H1 (cell line): Measurements from ENCODE around the gene MRFAP1L1. TPM values are rescaled to one million over a fixed set of nuclear protein-coding genes. Genes with fewer than 3 reads are reported as not detected.

ENCODE experiments used
- CTCF ChIA-PET: fragments of 300-600 bp; sonication (Branson Sonifier 250); formaldehyde crosslinking; loops from one replicate; lab custom pipeline; 2021; ENCODE audit not compliant: partially characterized antibody; lab: Charles Lee
- POLR2A ChIA-PET: fragments of 300-600 bp; sonication (Branson Sonifier 250); formaldehyde crosslinking; loops from one replicate; lab custom pipeline; 2021; ENCODE audit warnings: inconsistent platforms; ENCODE audit not compliant: partially characterized antibody; lab: Charles Lee
- DNase-seq, 2 experiments: peaks; one replicate each; pipeline versions ENCODE4 v3.0.0 to v3.0.0-alpha.2; 2010 to 2022; ENCODE audit warnings: low spot score in 2 of 2, low read depth in 1 of 2, mixed read lengths in 1 of 2
- FAIRE-seq: peaks from 2 replicates; lab custom pipeline; 2011; peaks lifted over from hg19 to GRCh38; lab: Jason Lieb, UNC
- H2AFZ ChIP-seq: 2 replicates; pipeline ENCODE4 v1.8.1; 2012; ENCODE audit warnings: low read length, inconsistent platforms
- H2AK5ac ChIP-seq: 2 replicates; pipeline ENCODE4 v1.6.1; 2013; ENCODE audit warnings: low read depth, low read length
- H2BK120ac ChIP-seq: replicated peaks from 2 replicates; pipeline ENCODE3; 2013; ENCODE audit warnings: low read depth, low read length, inconsistent platforms
- H2BK12ac ChIP-seq: 2 replicates; pipeline ENCODE4 v1.6.1; 2013; ENCODE audit warnings: low read depth, low read length
- H2BK15ac ChIP-seq: 2 replicates; pipeline ENCODE4 v1.6.1; 2013; ENCODE audit warnings: low read length
- H2BK20ac ChIP-seq: 2 replicates; pipeline ENCODE4 v1.6.1; 2013; ENCODE audit warnings: low read length
- H2BK5ac ChIP-seq: 2 replicates; pipeline ENCODE4 v1.6.1; 2013; ENCODE audit warnings: low read depth, low read length
- H3K14ac ChIP-seq: 2 replicates; pipeline ENCODE4 v1.6.1; 2013; ENCODE audit warnings: inconsistent platforms; ENCODE audit not compliant: insufficient read length
- H3K18ac ChIP-seq: 2 replicates; pipeline ENCODE4 v1.6.1; 2013; ENCODE audit warnings: low read length; ENCODE audit errors: extremely low read depth
- H3K23ac ChIP-seq: 2 replicates; pipeline ENCODE4 v1.6.1; 2013; ENCODE audit warnings: inconsistent platforms; ENCODE audit not compliant: insufficient read length
- H3K23me2 ChIP-seq: 2 replicates; pipeline ENCODE4 v1.6.1; 2013; ENCODE audit warnings: low read depth, low read length
- H3K27ac ChIP-seq: 2 replicates; pipeline ENCODE4 v1.6.1; 2011; ENCODE audit warnings: low read depth, low read length, inconsistent platforms
- H3K27me3 ChIP-seq, 4 experiments: replicated peaks in 1 of 4; 1 replicate in 1 of 4; 2 replicates in 3 of 4; pipeline versions ENCODE4 v1.6.1 to v1.8.1; 2011 to 2013; ENCODE audit warnings: low read length in 3 of 4, mild to moderate bottlenecking in 3 of 4, inconsistent platforms in 2 of 4, mixed read lengths in 2 of 4, moderate library complexity in 1 of 4; ENCODE audit not compliant: control insufficient read depth in 3 of 4, insufficient read depth in 3 of 4; ENCODE audit errors: extremely low read depth in 1 of 4
- H3K36me3 ChIP-seq, 4 experiments: 2 replicates each; pipeline versions ENCODE4 v1.6.1 to v1.8.1; 2011 to 2013; ENCODE audit warnings: mild to moderate bottlenecking in 4 of 4, low read length in 3 of 4, moderate library complexity in 2 of 4, control low read depth in 1 of 4, inconsistent platforms in 1 of 4; ENCODE audit not compliant: insufficient read depth in 4 of 4, control insufficient read depth in 2 of 4
- H3K4ac ChIP-seq: replicated peaks from 2 replicates; pipeline ENCODE3; 2013; ENCODE audit warnings: low read length, low read depth, mixed read lengths, inconsistent platforms; ENCODE audit not compliant: insufficient read length
- H3K4me1 ChIP-seq, 4 experiments: replicated peaks in 1 of 4; 1 replicate in 1 of 4; 2 replicates in 3 of 4; pipeline versions ENCODE4 v1.6.1 to v1.8.1; 2011 to 2013; ENCODE audit warnings: low read length in 3 of 4, inconsistent platforms in 2 of 4, mixed read lengths in 1 of 4; ENCODE audit not compliant: insufficient read depth in 4 of 4, control insufficient read depth in 3 of 4
- H3K4me2 ChIP-seq, 2 experiments: 2 replicates each; pipeline versions ENCODE4 v1.6.1 to v1.8.1; 2011 to 2013; ENCODE audit warnings: low read depth in 2 of 2, low read length in 2 of 2, control low read depth in 1 of 2, inconsistent platforms in 1 of 2, mild to moderate bottlenecking in 1 of 2; ENCODE audit not compliant: insufficient read depth in 1 of 2
- H3K4me3 ChIP-seq, 4 experiments: fragments of 200-600, 300-600 bp in 1 of 4; sonication (generic), shearing (Covaris generic), sonication (Bioruptor Twin) in 1 of 4; 2 replicates each; pipeline versions ENCODE4 v1.5.1 to v1.8.1; 2011 to 2016; ENCODE audit warnings: low read length in 4 of 4, low read depth in 3 of 4, control low read depth in 2 of 4, inconsistent platforms in 2 of 4, mild to moderate bottlenecking in 2 of 4, mixed read lengths in 1 of 4, moderate library complexity in 1 of 4; ENCODE audit not compliant: insufficient read depth in 2 of 4; ENCODE audit errors: extremely low read depth in 1 of 4
- H3K56ac ChIP-seq: replicated peaks from 2 replicates; pipeline ENCODE3; 2013; ENCODE audit warnings: low read depth, mild to moderate bottlenecking, mixed read lengths, low read length, inconsistent platforms; ENCODE audit not compliant: insufficient read length
- H3K79me1 ChIP-seq: 2 replicates; pipeline ENCODE4 v1.6.1; 2013; ENCODE audit warnings: low read depth, low read length, control low read depth
- H3K79me2 ChIP-seq, 2 experiments: 2 replicates each; pipeline versions ENCODE4 v1.6.1 to v1.8.1; 2012 to 2013; ENCODE audit warnings: low read length in 2 of 2, mild to moderate bottlenecking in 2 of 2, inconsistent platforms in 1 of 2; ENCODE audit not compliant: insufficient read depth in 2 of 2, control insufficient read depth in 1 of 2
- H3K9ac ChIP-seq, 4 experiments: replicated peaks in 1 of 4; 1 replicate in 1 of 4; 2 replicates in 3 of 4; pipeline versions ENCODE4 v1.6.1 to v1.8.1; 2011 to 2013; ENCODE audit warnings: low read depth in 3 of 4, low read length in 3 of 4, control low read depth in 2 of 4, mild to moderate bottlenecking in 2 of 4, moderate library complexity in 2 of 4, inconsistent platforms in 1 of 4; ENCODE audit errors: extremely low read depth in 1 of 4
- H3K9me3 ChIP-seq, 2 experiments: 2 replicates each; pipeline versions ENCODE4 v1.6.1 to v1.8.1; 2012 to 2013; ENCODE audit warnings: mild to moderate bottlenecking in 2 of 2, moderate library complexity in 2 of 2, control low read depth in 1 of 2, inconsistent platforms in 1 of 2, low read depth in 1 of 2, low read length in 1 of 2, mixed read lengths in 1 of 2; ENCODE audit not compliant: insufficient read depth in 2 of 2
- H4K20me1 ChIP-seq, 2 experiments: replicated peaks in 1 of 2; 2 replicates each; pipeline versions ENCODE3 to v1.8.1; 2011 to 2013; ENCODE audit warnings: inconsistent platforms in 2 of 2, low read length in 2 of 2, mild to moderate bottlenecking in 1 of 2; ENCODE audit not compliant: insufficient read depth in 2 of 2, control insufficient read depth in 1 of 2
- H4K5ac ChIP-seq: 2 replicates; pipeline ENCODE4 v1.6.1; 2013; ENCODE audit warnings: low read length, low read depth, mixed read lengths, inconsistent platforms; ENCODE audit not compliant: insufficient read length
- H4K8ac ChIP-seq: 2 replicates; pipeline ENCODE4 v1.8.0; 2013; ENCODE audit warnings: mild to moderate bottlenecking, moderate library complexity, low read length, inconsistent platforms; ENCODE audit not compliant: insufficient read depth; ENCODE audit errors: extremely low read depth
- H4K91ac ChIP-seq: replicated peaks from 2 replicates; pipeline ENCODE3; 2013; ENCODE audit warnings: low read length, mixed read lengths, inconsistent platforms; ENCODE audit not compliant: insufficient read length
- BCL11A ChIP-seq, 2 experiments: IDR thresholded peaks; one replicate each; pipeline ENCODE4 v1.6.1; 2011; ENCODE audit warnings: low read depth in 2 of 2, low read length in 2 of 2, mild to moderate bottlenecking in 2 of 2
- E2F6 ChIP-seq: IDR thresholded peaks from 2 replicates; pipeline ENCODE4 v1.6.1; 2012; ENCODE audit warnings: inconsistent platforms
- EP300 ChIP-seq, 2 experiments: IDR thresholded peaks; 1 replicate in 1 of 2; 2 replicates in 1 of 2; pipeline ENCODE4 v1.6.1; 2011 to 2012; ENCODE audit warnings: low read depth in 2 of 2, low read length in 2 of 2, mild to moderate bottlenecking in 2 of 2, borderline replicate concordance in 1 of 2, inconsistent platforms in 1 of 2, moderate library complexity in 1 of 2
- HDAC2 ChIP-seq, 2 experiments: fragments of 300-600 bp in 1 of 2; sonication (generic) in 1 of 2; IDR thresholded peaks; 2 replicates each; pipeline ENCODE4 v1.6.1; 2011 to 2012; ENCODE audit warnings: low read depth in 2 of 2, low read length in 2 of 2, mild to moderate bottlenecking in 2 of 2, moderate library complexity in 2 of 2, borderline replicate concordance in 1 of 2, inconsistent platforms in 1 of 2
- KDM5A ChIP-seq: fragments of 200-600 bp; IDR thresholded peaks from 2 replicates; pipeline ENCODE4 v1.7.1; 2012; ENCODE audit warnings: mild to moderate bottlenecking, low read length, inconsistent platforms, mixed read lengths
- RAD21 ChIP-seq, 2 experiments: IDR thresholded peaks in 1 of 2; conservative IDR thresholded peaks in 1 of 2; 2 replicates each; pipeline ENCODE4 v1.6.1; 2011; ENCODE audit warnings: low read depth in 2 of 2, low read length in 2 of 2, improper control_type of control experiment in 1 of 2, inconsistent platforms in 1 of 2, mild to moderate bottlenecking in 1 of 2, moderate library complexity in 1 of 2
- SIX5 ChIP-seq: IDR thresholded peaks from 2 replicates; pipeline ENCODE4 v1.6.1; 2011; ENCODE audit warnings: mild to moderate bottlenecking, low read depth, low read length
- TCF12 ChIP-seq: IDR thresholded peaks from 2 replicates; pipeline ENCODE4 v1.6.1; 2011; ENCODE audit warnings: low read depth, mild to moderate bottlenecking, low read length
- TEAD4 ChIP-seq: IDR thresholded peaks from 2 replicates; pipeline ENCODE4 v1.6.1; 2012; ENCODE audit warnings: low read depth, low read length, inconsistent platforms, mixed read lengths
- WGBS, 2 experiments: shearing (Covaris generic) in 1 of 2; methylation state at CpG; one replicate each; pipeline versions ENCODE4 v1.1.6 to v1.1.7; 2013 to 2015; ENCODE audit warnings: low lambda C conversion rate in 2 of 2, mixed read lengths in 2 of 2, inconsistent platforms in 1 of 2, low coverage in 1 of 2, missing lambda C conversion rate in 1 of 2; ENCODE audit not compliant: insufficient replicate concordance in 2 of 2, insufficient coverage in 1 of 2, insufficient read length in 1 of 2; ENCODE audit errors: extremely low coverage in 1 of 2, missing lambda C conversion rate in 1 of 2; 5-methylcytosine and 5-hydroxymethylcytosine counted together
- polyA plus RNA-seq, 7 experiments: library from polyadenylated mRNA; depleted of rRNA in 3 of 7; stranded (reverse) in 5 of 7; unstranded in 2 of 7; fragments of >200 nt in 5 of 7; fragments of 200-250 nt in 2 of 7; gene quantifications; 1 replicate in 5 of 7; 2 replicates in 1 of 7; 4 replicates in 1 of 7; pipeline versions ENCODE4 v1.2.1 to v1.2.3, GENCODE V29; 2011 to 2013; ENCODE audit warnings: missing spikeins in 2 of 7, mixed read lengths in 2 of 7
- total RNA-seq: library from RNA; stranded (reverse); fragmentation: NEBNext Ultra II Directional; extraction: Animal tissue kit (Norgen Biotek cat#: 25700); gene quantifications from 2 replicates; pipeline ENCODE4 v1.2.1, GENCODE V29; 2021
- TF ChIP-seq, protein P1 (sequence below): IDR thresholded peaks from 2 replicates; pipeline ENCODE4 v1.6.1; 2012; ENCODE audit warnings: inconsistent platforms

MRFAP1L1 gene
- total and polyA plus RNA-seq, 2 of the 8 experiments (the other 6 are each of a cell fraction or from before 2014, with no cell fraction given): 26.8 to 54.3 TPM

DNA sequence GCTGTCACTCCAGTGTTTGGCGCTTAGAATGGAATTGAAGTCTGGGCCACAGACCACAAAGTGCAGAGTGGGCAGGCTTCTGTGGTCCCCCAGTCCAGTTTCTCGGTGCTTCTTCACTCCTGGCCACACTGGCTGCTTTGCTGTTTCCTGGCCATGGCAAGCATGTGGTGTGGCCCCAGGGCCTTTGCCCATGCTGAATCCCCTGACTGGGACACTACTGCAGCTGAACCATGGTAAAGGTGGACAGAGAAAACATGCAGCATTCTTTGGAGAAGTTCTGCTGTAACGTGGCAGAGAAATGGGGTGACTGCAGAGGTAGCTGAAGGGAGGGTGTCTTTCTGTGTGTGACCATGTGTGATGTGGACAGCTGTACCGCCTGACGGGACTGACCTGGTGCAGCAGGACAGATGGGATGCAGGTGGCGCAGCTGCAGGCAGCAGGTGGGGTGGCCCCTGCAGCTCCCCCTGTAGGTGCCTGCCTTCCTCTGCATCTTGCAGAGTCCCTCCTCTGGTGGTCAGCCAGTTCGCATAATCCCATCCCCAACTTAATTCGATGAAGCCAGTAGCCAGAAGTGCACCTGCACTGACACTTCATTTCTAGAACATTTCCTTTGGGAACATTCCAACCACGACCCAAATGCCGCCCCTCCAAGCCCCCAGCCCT is 29.2 kb downstream of the MRFAP1L1 start:
- POLR2A ChIA-PET: interaction anchor here (0.9 to 1.7 kb wide), 5 partner anchors 9 to 40 kb away, joined by 3 to 7 read pairs (median 3); partner anchors contain the start of gene MRFAP1
- H4K8ac ChIP-seq: no peak overlapping the region
- no peak overlapping the region for H4K5ac ChIP-seq
- H2BK20ac ChIP-seq: no peak overlapping the region
- H2BK5ac ChIP-seq: no peak overlapping the region
- H2BK120ac ChIP-seq: no peak overlapping the region
- H3K9ac ChIP-seq: no peak overlapping the region
- peaks cover 7 to 13% (median 9%) of the 10 kb centered on the region in 4 experiments; a peak in 6 of 8 replicates for H3K36me3 ChIP-seq
- no peak overlapping the region for H3K56ac ChIP-seq
- H3K27ac ChIP-seq: no peak overlapping the region
- WGBS, 2 experiments: 80% methylated on average over 10 of the region's 10 CpGs; no CpG with 5 or more reads in 1 of the 2 experiments
- H2AFZ ChIP-seq: no peak overlapping the region
- peaks cover 12% of the 10 kb centered on the region for H3K79me1 ChIP-seq
- CTCF ChIA-PET: interaction anchor here (0.5 to 3.7 kb wide), 29 partner anchors 9 to 947 kb away, joined by 3 to 37 read pairs (median 4); partner anchors contain the start of gene S100P
- no peak for FAIRE-seq
- no peak overlapping the region for H4K91ac ChIP-seq
- H3K4me3 ChIP-seq: no peak overlapping the region
- H3K79me2 ChIP-seq: peaks cover 0 to 21% of the 10 kb centered on the region in 2 experiments; a peak in 2 of 4 replicates
- no peak overlapping the region for H3K4ac ChIP-seq
- H3K23me2 ChIP-seq: no peaks in the 10 kb centered on the region
- H2BK15ac ChIP-seq: no peak overlapping the region
- H3K9me3 ChIP-seq: no peaks in the 10 kb centered on the region
- no peak overlapping the region for H3K4me2 ChIP-seq
- H3K18ac ChIP-seq: no peak overlapping the region
- peak in 1 of 2 experiments; percentile 70 for DNase-seq
- no peak overlapping the region for H3K23ac ChIP-seq
- no peaks in the 10 kb centered on the region for H3K27me3 ChIP-seq
- no peak overlapping the region for H2AK5ac ChIP-seq
- H2BK12ac ChIP-seq: no peak overlapping the region
- H3K14ac ChIP-seq: no peak overlapping the region
- peaks cover 0 to 5% (median 1%) of the 10 kb centered on the region in 4 experiments; a peak in 3 of 7 replicates for H3K4me1 ChIP-seq
- peaks cover 17 to 24% of the 10 kb centered on the region in 2 experiments for H4K20me1 ChIP-seq
- TF ChIP-seq TCF12: peak; percentile 94
- TF ChIP-seq RAD21 (IDR thresholded peaks at IDR 0.05 in 1 of 2, conservative IDR thresholded peaks at IDR 0.05 in 1 of 2; ENCODE audit: low read depth in 2 of 2, low read length in 2 of 2): peak; percentile 41 to 54; a peak in 3 of 4 replicates
- no peak for TF ChIP-seq TEAD4
- TF ChIP-seq HDAC2 (IDR thresholded peaks at IDR 0.05; ENCODE audit: borderline replicate concordance in 1 of 2, low read depth in 2 of 2, low read length in 2 of 2): peak in 1 of 2 experiments; percentile 59; a peak in 1 of 4 replicates
- no peak for TF ChIP-seq KDM5A
- no peak for TF ChIP-seq BCL11A (IDR thresholded peaks at IDR 0.05; ENCODE audit: low read depth in 2 of 2, low read length in 2 of 2)
- TF ChIP-seq SIX5: no peak
- no peak for TF ChIP-seq E2F6
- peak in 1 of 2 experiments; percentile 14; a peak in 1 of 3 replicates for TF ChIP-seq EP300 (IDR thresholded peaks at IDR 0.05; ENCODE audit: borderline replicate concordance in 1 of 2, low read depth in 2 of 2, low read length in 2 of 2)
- TF ChIP-seq, protein P1, sequence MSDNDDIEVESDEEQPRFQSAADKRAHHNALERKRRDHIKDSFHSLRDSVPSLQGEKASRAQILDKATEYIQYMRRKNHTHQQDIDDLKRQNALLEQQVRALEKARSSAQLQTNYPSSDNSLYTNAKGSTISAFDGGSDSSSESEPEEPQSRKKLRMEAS: peak; percentile 75
